Type B pancreatic cell (in vitro differentiated cells): ENCODE results near the gene TIMP2. TPM values are rescaled to one million over a fixed set of nuclear protein-coding genes. Genes with fewer than 3 reads are reported as not detected.
"Not testable (repeated sequence)": the region's sequence is repeated elsewhere in the genome, so short reads cannot be mapped to it uniquely, and the experiment has no call there.

Experiments
- DNase-seq: peaks from one replicate; pipeline ENCODE4 v3.0.0; 2021; ENCODE audit warnings: mixed read lengths; ENCODE audit not compliant: unreplicated experiment; ENCODE audit errors: extremely low spot score
- H3K27ac Mint-ChIP-seq: 2 replicates; pipeline ENCODE4 v1.8.0; 2021; ENCODE audit warnings: mild to moderate bottlenecking, mixed read lengths
- H3K27me3 Mint-ChIP-seq: 2 replicates; pipeline ENCODE4 v1.8.0; 2021; ENCODE audit warnings: mixed read lengths
- H3K36me3 Mint-ChIP-seq: 2 replicates; pipeline ENCODE4 v1.8.0; 2021; ENCODE audit warnings: mixed read lengths
- H3K4me1 Mint-ChIP-seq: one replicate; pipeline ENCODE4 v1.8.0; 2021; ENCODE audit warnings: mixed read lengths; ENCODE audit not compliant: unreplicated experiment
- H3K4me3 Mint-ChIP-seq: 2 replicates; pipeline ENCODE4 v1.8.0; 2021; ENCODE audit warnings: mild to moderate bottlenecking, mixed read lengths
- H3K9me3 Mint-ChIP-seq: 2 replicates; pipeline ENCODE4 v1.8.0; 2021; ENCODE audit warnings: mixed read lengths
- total RNA-seq: library from RNA; stranded (reverse); gene quantifications from 2 replicates; pipeline ENCODE4 v1.2.1, GENCODE V29; 2021; ENCODE audit warnings: low replicate concordance
- TF ChIP-seq, protein P1 (sequence below): fragments of 200-600 bp; sonication (generic); conservative IDR thresholded peaks from 2 replicates; pipeline ENCODE4 v1.5.0; 2021; ENCODE audit warnings: antibody characterized with exemption, mild to moderate bottlenecking

TIMP2 gene
- total RNA-seq, 1 donor from 2014 or later = 125 TPM

DNA sequence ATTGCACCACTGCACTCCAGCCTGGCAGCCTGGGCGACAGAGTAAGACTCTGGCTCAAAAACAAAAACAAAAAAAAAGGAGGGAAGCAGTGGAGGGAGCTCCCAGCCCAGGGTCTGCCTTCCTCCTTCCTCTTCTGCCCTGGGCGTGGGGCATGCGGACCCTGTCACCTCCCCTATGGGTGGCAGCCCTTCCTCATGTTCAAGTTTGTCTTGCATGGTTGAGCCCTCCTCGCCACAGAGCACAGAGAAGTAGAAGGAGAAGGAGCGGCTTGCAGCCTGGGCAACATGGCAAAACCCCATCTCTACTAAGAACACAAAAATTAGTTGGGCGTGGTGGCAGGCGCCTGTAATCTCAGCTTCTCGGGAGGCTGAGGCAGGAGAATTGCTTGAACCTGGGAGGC, 21.4 kb upstream of the TIMP2 start:
- no peak overlapping the region for H3K27ac Mint-ChIP-seq
- H3K36me3 Mint-ChIP-seq = no peaks in the 10 kb centered on the region
- H3K27me3 Mint-ChIP-seq = no peaks in the 10 kb centered on the region
- DNase-seq = no peak
- H3K4me1 Mint-ChIP-seq = peaks cover 21% of the 10 kb centered on the region
- TF ChIP-seq, protein P1, sequence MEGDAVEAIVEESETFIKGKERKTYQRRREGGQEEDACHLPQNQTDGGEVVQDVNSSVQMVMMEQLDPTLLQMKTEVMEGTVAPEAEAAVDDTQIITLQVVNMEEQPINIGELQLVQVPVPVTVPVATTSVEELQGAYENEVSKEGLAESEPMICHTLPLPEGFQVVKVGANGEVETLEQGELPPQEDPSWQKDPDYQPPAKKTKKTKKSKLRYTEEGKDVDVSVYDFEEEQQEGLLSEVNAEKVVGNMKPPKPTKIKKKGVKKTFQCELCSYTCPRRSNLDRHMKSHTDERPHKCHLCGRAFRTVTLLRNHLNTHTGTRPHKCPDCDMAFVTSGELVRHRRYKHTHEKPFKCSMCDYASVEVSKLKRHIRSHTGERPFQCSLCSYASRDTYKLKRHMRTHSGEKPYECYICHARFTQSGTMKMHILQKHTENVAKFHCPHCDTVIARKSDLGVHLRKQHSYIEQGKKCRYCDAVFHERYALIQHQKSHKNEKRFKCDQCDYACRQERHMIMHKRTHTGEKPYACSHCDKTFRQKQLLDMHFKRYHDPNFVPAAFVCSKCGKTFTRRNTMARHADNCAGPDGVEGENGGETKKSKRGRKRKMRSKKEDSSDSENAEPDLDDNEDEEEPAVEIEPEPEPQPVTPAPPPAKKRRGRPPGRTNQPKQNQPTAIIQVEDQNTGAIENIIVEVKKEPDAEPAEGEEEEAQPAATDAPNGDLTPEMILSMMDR = no peak
- H3K4me3 Mint-ChIP-seq = no peak overlapping the region
- peaks cover 6% of the 10 kb centered on the region for H3K9me3 Mint-ChIP-seq

DNA sequence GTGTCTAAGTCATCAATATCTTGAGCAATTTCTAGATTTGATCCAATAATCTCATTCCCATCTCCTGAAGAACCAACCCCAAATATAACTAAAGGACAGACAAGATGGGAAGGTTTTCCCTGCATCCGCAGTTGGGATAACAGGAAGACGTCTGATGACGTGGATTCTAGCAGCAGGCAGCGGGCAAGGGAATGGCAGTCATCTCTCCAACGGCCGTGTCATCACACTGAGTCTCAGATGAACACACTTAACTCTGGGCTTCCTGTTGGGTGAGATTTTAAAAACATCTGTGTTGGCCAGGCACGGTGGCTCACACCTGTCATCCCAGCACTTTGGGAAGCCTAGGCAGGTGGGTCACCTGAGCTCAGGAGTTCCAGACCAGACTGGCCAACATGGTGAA, 20.9 kb upstream of the TIMP2 start:
- peaks cover 17% of the 10 kb centered on the region for H3K4me1 Mint-ChIP-seq
- peaks cover 6% of the 10 kb centered on the region for H3K9me3 Mint-ChIP-seq
- TF ChIP-seq, protein P1 = no peak
- no peaks in the 10 kb centered on the region for H3K27me3 Mint-ChIP-seq
- no peak overlapping the region for H3K27ac Mint-ChIP-seq
- no peak for DNase-seq
- no peaks in the 10 kb centered on the region for H3K36me3 Mint-ChIP-seq
- no peak overlapping the region for H3K4me3 Mint-ChIP-seq

DNA sequence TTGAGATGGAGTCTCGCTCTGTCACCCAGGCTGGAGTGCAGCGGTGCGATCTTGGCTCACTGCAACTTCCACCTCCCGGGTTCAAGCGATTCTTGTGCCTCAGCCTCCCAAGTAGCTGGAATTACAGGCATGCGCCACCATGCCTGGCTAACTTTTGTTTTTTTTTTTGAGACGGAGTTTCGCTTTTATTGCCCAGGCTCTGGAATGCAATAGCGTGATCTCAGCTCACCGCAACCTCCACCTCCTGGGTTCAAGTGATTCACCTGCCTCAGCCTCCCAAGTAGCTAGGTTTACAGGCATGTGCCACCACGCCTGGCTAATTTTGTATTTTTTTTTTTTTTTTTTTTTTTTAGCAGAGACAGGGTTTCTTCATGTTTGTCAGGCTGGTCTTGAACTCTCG, 20.3 kb upstream of the TIMP2 start:
- H3K36me3 Mint-ChIP-seq, H3K4me3 Mint-ChIP-seq, DNase-seq, H3K27me3 Mint-ChIP-seq, H3K27ac Mint-ChIP-seq, H3K9me3 Mint-ChIP-seq: not testable (repeated sequence)
- H3K4me1 Mint-ChIP-seq = peaks cover 17% of the 10 kb centered on the region

DNA sequence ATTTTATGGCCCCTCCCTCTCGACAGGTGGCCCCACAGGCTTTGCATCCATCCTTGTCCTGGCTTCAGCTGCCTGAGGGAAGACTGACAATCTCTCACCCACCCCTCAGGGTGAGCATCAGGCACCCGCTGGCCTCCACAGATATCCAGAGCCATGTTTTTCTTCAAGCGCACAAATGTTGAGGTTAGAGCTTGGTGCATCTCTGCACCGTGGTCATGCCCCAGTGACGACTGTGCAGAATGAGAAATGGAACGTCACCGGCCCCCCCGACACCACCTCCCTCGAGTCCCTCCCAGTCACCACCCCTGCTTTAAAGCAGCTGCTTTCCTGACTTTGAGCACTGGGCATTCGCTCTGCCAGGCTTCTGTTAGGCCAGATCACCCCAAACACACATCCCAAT, 19.8 kb upstream of the TIMP2 start:
- TF ChIP-seq, protein P1 = no peak
- Mint-ChIP-seq H3K4me1 (peaks cover 17% of the 10 kb centered on the region), H3K36me3 (no peaks in the 10 kb centered on the region), H3K9me3 (no peaks in the 10 kb centered on the region), H3K4me3 (no peak overlapping the region), H3K27ac (no peak overlapping the region), H3K27me3 (no peaks in the 10 kb centered on the region)
- no peak for DNase-seq

DNA sequence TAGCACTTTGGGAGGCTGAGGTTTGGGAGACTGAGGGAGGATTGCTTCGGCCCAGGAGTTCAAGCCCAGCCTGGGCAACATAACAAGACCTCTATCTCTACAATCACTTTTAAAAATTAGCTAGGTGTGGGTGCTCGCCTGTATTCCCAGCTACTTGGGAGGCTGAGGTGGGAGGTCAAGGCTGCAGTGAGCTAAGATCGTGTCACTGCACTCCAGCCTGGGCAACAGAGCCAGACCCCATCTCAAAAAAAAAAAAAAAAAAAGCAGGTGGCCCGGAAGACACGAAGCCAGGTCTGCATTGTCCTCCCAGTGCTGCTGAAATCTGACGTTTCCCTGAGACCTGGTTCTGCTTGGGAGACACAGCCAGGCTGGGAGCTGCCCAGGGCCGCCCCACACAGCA, 18.8 kb upstream of the TIMP2 start:
- TF ChIP-seq, protein P1 = no peak
- Mint-ChIP-seq H3K27ac (no peak overlapping the region), H3K36me3 (no peaks in the 10 kb centered on the region), H3K4me3 (no peak overlapping the region), H3K27me3 (no peaks in the 10 kb centered on the region), H3K4me1 (peaks cover 22% of the 10 kb centered on the region), H3K9me3 (no peaks in the 10 kb centered on the region)
- no peak for DNase-seq

DNA sequence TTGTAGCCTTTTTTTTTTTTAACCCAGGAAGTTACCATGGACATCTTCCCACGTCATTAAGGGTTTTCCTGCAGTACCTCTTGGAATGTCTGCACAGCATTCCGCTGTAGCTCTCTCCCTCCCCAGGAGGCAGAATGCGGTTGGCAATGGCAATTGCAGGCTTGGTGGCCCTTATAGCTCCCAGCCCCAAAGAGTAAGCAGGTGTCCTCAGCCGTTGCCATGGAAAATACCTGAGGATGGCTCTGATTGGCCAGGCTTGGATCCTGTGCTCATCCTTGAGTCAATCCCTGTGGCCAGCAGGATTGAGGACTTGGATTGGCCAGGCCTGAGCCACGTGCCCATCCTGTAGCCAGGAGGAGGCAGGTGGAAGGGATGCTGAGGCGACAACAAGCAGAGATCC, 15.5 kb upstream of the TIMP2 start:
- Mint-ChIP-seq H3K4me1 (peaks cover 8% of the 10 kb centered on the region), H3K4me3 (no peak overlapping the region), H3K9me3 (no peaks in the 10 kb centered on the region), H3K27me3 (no peaks in the 10 kb centered on the region), H3K36me3 (no peaks in the 10 kb centered on the region), H3K27ac (no peak overlapping the region)
- TF ChIP-seq, protein P1 = no peak
- DNase-seq = no peak
